GM18909 (cell line): ENCODE measurements around the gene GOLGA6L7.
"Not testable (repeated sequence)": the region's sequence is repeated elsewhere in the genome, so short reads cannot be mapped to it uniquely, and the experiment has no call there.

Experiments used
- ATAC-seq: cut with Tn5 transposase; IDR thresholded peaks from one replicate; pipeline ENCODE4 v1.9.1; 2021; ENCODE audit warnings: mild to moderate bottlenecking; ENCODE audit not compliant: unreplicated experiment, poor library complexity

The GOLGA6L7 gene

GRCh38 chr15:28885128-28885629, 36.7 kb upstream of the GOLGA6L7 start:
- ATAC-seq: no peak

- no peak for ATAC-seq
Measured at GRCh38 chr15:28884151-28884940, 35.9 kb upstream of the GOLGA6L7 start.

DNA sequence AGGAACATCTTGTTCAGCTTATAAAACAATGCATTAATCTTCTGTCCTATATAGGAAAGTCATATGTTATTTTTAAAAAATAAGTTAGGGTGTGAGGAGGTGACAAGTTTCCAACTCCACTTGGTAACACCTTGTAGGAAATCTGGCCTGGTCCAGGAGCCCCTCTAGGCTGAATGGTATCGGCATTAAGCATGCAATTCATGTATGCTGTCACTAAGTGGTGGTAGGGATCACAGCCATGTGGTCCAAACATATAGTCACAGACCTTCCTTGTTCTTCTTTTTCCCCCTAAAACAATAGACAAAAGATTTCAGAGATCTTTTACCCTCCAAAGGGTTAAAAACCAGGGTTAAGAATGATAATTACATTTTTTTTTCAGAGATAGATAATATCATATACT, 33.2 kb upstream of the GOLGA6L7 start:
- no peak for ATAC-seq

GRCh38 chr15:28881170-28881569, 32.7 kb upstream of the GOLGA6L7 start:
- no peak for ATAC-seq

GRCh38 chr15:28880680-28881079, 32.2 kb upstream of the GOLGA6L7 start:
- ATAC-seq: no peak

DNA sequence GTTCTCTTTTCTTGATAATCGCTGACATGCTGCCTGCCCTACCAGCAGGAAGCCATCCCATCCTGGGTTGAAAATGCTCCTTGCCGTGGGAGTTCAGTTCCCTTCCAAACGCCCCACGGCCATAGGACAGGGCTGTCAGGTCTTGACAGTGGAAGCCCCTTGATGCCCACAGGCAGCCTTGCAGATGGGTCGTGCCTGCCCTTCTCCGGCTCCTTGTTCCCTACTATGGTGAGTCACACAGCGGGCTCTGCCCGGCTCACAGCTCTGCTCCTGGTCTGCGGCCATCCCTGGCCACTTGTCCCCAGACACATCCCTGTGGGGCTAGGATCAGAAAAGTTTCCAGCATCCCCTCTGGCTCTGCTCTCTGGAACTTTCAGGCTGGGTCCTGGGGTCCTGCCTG, 31.1 kb upstream of the GOLGA6L7 start:
- no peak for ATAC-seq

GRCh38 chr15:28878209-28878608, 29.8 kb upstream of the GOLGA6L7 start:
- ATAC-seq: no peak

GRCh38 chr15:28876845-28877185, 28.4 kb upstream of the GOLGA6L7 start:
- no peak for ATAC-seq

DNA sequence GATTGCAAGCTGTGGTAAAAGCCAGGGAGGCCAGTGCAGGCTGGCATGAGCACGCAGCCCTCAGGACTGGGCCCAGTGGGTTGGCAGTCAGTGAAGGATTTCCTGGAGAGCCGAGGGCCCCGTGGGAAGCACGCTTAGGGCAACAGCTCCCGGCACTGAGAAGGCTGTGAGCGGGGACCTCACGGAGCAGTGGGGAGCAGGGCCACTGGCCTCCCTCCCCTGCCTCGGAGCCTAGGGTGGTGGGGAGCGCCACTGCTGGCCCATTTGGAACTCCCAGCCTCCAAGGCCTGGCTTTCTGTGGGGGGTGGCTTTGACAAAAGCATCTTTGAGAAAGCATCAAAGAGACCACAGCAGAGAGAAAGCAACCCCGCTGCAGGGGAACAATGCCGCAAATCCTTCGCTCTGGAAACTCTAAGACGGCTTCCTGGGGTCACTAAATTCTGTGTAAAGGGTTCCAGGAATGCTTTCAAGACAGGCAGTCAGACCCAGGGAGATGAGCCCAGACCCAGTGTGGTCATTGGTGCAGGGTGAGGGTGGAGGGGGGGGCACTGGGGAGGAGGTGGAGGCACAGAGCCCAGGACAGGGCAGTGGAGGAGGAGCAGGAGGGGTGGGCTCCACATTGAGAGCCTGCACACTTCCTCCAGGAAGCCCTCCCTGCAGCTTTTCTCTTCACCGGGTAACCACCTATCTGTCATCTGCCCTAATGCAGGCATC, 27.8 kb upstream of the GOLGA6L7 start:
- no peak for ATAC-seq

- ATAC-seq: no peak
Measured at GRCh38 chr15:28875461-28876000, 27.1 kb upstream of the GOLGA6L7 start.

DNA sequence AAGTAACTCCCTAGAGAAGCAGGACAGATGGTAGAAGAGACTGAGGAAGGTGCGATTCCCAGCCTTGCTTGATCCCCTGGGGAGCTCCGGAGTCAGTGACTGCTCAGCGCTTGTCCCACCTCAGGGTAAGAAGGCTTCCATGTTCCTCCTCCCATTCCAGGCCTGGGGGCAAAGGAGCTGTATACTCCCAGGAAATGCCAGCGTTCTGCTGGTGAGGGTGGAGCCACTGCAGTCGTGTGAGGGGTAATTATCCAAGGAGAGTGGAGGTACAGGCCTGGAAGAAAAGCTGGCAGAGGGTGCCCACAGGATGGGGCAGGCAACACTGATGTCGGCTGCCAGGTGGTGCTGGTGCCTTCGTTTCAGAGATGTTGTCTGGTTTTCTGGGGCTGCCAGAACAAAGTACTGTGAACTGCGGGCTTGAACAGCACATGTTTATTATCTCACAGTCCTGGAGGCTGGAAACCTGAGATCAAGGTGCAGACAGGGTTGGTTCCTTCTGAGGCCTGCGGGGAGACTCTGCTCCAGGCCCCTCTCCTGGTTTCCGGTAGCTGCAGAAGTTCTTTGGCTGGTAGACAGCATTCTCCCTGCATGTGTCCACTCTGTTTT, 25.2 kb upstream of the GOLGA6L7 start:
- no peak for ATAC-seq

DNA sequence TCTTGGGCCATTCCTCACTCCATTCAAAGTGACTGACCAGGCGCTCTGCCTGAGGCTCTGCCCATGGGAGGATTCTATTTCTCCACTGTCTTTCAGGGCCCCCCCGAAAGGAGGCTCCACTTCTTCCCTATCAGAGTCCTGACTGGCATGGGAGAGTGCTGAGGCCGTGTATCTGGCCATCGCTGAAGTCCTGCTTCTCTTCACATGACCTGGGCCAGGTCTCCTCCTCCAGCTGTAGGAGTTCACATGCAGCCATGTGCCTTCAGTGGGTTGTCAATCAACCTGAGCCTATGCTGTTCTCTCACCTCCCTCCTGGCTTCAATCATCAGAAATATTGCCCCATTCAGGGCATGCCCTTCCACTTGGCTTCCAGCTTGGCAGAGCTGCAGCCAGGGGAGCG, 24.6 kb upstream of the GOLGA6L7 start:
- ATAC-seq: no peak

DNA sequence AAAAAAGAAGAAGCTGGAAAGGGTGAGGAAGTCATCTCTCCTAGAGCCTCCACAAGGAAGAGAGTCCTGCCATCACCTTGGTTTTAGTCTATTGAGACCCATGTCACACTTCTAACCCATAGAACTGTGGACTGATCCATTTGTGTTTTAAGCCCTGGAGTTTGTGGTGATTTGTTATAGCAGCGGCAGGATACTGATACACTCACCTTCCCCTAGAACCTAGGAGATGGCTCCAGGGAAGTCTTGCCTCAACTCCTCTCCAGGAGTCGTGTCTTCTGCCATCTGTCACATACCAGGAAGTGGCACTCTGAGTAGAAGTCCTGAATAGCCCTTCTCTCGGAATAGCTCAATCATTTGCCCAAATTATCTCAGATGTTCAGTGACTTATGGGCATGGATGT, 22.7 kb upstream of the GOLGA6L7 start:
- ATAC-seq: no peak

DNA sequence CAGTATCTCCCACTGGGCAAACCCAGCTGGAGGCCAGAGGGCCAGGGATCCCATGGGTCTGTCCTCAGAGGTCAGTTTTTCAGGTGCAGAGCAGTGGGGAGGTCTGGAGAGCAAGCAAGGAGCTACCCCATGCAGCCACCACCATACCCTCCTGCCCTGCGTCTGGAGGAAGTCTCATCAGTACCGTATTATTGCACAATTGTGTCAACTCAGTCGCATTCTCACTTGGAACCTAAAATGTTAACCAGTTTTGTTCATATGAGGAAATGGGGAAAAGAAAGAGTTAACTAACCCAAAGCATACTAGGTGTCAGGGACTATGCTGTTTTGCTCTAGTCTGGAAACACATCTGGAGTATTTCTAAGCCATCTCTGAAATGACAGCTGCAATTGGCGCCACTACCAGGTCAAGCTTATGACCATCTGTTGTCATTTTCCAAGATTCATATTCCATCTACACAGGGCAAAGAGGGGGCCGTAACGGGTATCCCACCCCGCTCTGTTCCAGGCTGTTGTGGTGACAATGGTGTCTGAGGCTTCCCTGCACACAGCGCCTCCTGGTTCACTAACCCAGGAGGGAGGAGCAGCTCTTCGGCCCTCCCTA, 20.4 kb upstream of the GOLGA6L7 start:
- ATAC-seq: no peak

- not testable (repeated sequence) for ATAC-seq
Measured at GRCh38 chr15:28861589-28862293, 13.3 kb upstream of the GOLGA6L7 start.

- ATAC-seq: no peak
Measured at GRCh38 chr15:28861031-28861534, 12.6 kb upstream of the GOLGA6L7 start.

DNA sequence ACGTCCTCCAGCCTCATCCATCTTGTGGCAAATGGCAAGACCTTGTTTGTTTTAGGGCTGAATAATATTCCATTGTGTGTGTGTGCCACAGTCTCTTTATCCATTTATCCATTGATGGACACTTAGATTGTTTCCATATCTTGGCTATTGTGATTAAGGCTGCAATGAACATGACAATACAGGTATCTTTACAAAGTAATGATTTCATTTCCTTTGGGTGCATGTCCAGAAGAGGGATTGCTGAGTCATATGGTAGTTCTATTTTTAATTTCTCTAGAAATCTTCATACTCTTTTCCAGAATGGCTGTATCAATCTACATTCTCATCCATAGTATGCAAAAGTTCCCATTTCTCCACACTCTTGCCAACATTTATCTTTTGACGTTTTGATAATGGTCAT, 6.1 kb upstream of the GOLGA6L7 start:
- ATAC-seq: not testable (repeated sequence)

GRCh38 chr15:28853654-28854053, 5.2 kb upstream of the GOLGA6L7 start:
- not testable (repeated sequence) for ATAC-seq

DNA sequence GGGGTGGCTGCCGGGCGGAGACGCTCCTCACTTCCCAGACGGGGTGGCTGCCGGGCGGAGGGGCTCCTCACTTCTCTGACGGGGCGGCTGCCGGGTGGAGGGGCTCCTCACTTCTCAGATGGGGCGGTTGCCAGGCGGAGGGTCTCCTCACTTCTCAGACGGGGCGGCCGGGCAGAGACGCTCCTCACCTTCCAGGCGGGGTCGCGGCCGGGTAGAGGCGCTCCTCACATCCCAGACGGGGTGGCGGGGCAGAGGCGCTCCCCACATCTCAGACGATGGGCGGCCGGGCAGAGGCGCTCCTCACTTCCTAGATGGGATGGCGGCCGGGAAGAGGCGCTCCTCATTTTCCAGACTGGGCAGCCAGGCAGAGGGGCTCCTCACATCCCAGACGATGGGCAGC, 1.3 kb upstream of the GOLGA6L7 start:
- not testable (repeated sequence) for ATAC-seq

GRCh38 chr15:28849271-28849670, 827 bp upstream of the GOLGA6L7 start:
- ATAC-seq: not testable (repeated sequence)
